Activated B cell treated with CpG ODN at 0.5 μM for 24 hours (primary cell): Measurements from ENCODE around the gene CTSH. TPM values are rescaled to one million over a fixed set of nuclear protein-coding genes. Genes with fewer than 3 reads are reported as not detected.

Source experiments
- ATAC-seq: fragments of 200-7000 bp; cut with Tn5 transposase; one replicate; pipeline ENCODE4 v1.10.0; 2021; ENCODE audit warnings: low read depth, mild to moderate bottlenecking, moderate library complexity
- CTCF ChIA-PET: fragments of 350-600 bp; sonication (Branson Sonifier 250); formaldehyde crosslinking; loops from one replicate; lab custom pipeline; 2021; ENCODE audit warnings: antibody characterized with exemption; lab: Charles Lee
- POLR2A ChIA-PET: fragments of 350-600 bp; sonication (Branson Sonifier 250); formaldehyde crosslinking; loops from one replicate; lab custom pipeline; 2021; ENCODE audit warnings: antibody characterized with exemption; lab: Charles Lee
- DNase-seq: peaks from one replicate; pipeline ENCODE4 v3.0.0; 2022
- H3K27ac Mint-ChIP-seq: one replicate; pipeline ENCODE4 v1.8.0; 2020; ENCODE audit warnings: mixed read lengths
- H3K27me3 Mint-ChIP-seq: one replicate; pipeline ENCODE4 v1.8.0; 2021; ENCODE audit warnings: mixed read lengths
- H3K36me3 Mint-ChIP-seq: one replicate; pipeline ENCODE4 v1.8.0; 2021; ENCODE audit warnings: low read depth, mixed read lengths
- H3K4me1 Mint-ChIP-seq: one replicate; pipeline ENCODE4 v1.8.0; 2021; ENCODE audit warnings: mixed read lengths
- H3K4me3 Mint-ChIP-seq: one replicate; pipeline ENCODE4 v1.8.0; 2020; ENCODE audit warnings: mild to moderate bottlenecking, mixed read lengths
- H3K9me3 Mint-ChIP-seq: one replicate; pipeline ENCODE4 v1.8.0; 2020; ENCODE audit warnings: mixed read lengths
- intact Hi-C: fragments of 100-400 bp; cut with micrococcal nuclease; formaldehyde crosslinking; loops from one replicate; pipeline ENCODE4 v1.15.1; 2024
- total RNA-seq: library from RNA; stranded (reverse); gene quantifications from 2 replicates; pipeline ENCODE4 v1.2.3, GENCODE V29; 2022
- TF ChIP-seq, protein P1 (sequence below): fragments of 200-600 bp; IDR thresholded peaks from one replicate; pipeline ENCODE4 v1.8.0; 2022; ENCODE audit warnings: antibody characterized with exemption, mild to moderate bottlenecking

Gene CTSH
- total RNA-seq, 1 donor from 2014 or later: 762 TPM

DNA sequence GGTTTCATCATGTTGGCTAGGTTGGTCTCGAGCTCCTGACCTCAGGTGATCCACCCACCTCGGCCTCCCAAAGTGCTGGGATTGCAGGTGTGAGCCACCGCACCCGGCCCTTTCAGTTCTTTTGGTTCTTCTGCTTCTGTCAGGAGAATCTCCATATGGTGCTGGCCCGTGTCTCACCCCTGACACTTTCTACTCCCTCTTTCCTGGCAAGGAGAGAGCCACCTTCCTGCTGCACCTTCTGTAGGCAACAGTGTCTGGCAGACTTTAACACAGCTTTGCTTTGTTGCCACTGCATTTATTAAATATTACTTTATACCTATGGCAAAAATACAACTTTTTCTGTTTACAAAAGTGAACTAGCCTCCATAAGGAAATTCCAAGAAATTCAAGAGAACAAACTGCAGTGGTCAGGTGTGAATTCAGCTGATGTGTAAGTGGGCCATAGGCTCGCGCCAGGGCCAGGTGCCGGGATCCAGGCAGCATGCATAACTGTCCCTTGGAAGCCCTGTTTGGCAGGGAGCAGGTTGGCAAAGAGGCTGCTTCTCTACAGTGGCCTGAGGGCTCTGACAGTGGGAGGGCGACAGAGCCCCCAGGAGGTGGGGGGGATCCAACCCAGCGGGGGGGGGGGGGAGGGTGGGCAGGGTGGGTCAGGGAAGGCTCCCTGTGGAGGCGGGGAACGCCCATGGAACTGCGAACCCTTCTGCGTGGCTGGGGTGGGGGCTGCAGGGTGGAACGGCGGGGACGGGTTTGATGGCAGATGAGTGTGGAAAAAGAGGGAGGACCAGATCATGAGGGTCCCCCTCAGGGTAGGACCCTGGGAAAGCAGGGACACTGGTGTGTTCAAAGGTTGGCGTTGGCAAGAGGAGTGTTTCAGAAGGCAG is 21.1 kb downstream of the CTSH start:
- Mint-ChIP-seq H3K36me3 (peaks cover 91% of the 10 kb centered on the region), H3K4me1 (peaks cover 14% of the 10 kb centered on the region), H3K9me3 (no peaks in the 10 kb centered on the region), H3K4me3 (no peak overlapping the region), H3K27ac (peak overlapping the region; percentile 61), H3K27me3 (no peaks in the 10 kb centered on the region)
- intact Hi-C loops: no loop called here
- TF ChIP-seq, protein P1, sequence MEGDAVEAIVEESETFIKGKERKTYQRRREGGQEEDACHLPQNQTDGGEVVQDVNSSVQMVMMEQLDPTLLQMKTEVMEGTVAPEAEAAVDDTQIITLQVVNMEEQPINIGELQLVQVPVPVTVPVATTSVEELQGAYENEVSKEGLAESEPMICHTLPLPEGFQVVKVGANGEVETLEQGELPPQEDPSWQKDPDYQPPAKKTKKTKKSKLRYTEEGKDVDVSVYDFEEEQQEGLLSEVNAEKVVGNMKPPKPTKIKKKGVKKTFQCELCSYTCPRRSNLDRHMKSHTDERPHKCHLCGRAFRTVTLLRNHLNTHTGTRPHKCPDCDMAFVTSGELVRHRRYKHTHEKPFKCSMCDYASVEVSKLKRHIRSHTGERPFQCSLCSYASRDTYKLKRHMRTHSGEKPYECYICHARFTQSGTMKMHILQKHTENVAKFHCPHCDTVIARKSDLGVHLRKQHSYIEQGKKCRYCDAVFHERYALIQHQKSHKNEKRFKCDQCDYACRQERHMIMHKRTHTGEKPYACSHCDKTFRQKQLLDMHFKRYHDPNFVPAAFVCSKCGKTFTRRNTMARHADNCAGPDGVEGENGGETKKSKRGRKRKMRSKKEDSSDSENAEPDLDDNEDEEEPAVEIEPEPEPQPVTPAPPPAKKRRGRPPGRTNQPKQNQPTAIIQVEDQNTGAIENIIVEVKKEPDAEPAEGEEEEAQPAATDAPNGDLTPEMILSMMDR: no peak
- CTCF ChIA-PET: interaction anchor here (0.9 to 2.8 kb wide), 3 partner anchors 83 to 102 kb away, joined by 4 to 17 read pairs (median 10); no protein-coding TSS in a partner anchor
- ATAC-seq (no peak), DNase-seq (no peak)
- POLR2A ChIA-PET: interaction anchor here (0.5 to 2.0 kb wide), 5 partner anchors 21 to 163 kb away, joined by 6 to 12 read pairs (median 7); partner anchors contain the start of genes CTSH and MORF4L1

DNA sequence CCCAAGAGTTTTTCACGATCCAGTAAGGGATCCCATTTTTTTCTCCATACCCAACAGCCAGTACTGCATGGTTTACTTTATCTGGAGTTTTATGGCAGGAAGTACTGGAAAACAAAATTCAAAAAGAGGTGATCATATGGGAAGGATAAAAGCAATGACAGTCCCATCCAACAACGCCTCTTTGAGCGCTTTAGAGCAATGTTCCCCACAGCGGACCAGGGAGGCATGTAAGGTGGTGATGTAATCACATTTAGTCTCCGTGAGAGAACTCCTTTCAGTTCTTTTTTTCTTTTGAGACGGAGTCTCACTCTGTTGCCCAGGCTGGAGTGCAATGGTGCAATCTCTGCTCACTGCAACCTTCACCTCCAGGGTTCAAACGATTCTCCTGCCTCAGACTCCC is 21.8 kb downstream of the CTSH start:
- H3K27ac Mint-ChIP-seq: peak overlapping the region; percentile 61
- ATAC-seq: peak; percentile 49
- POLR2A ChIA-PET: interaction anchor here (0.8 to 2.6 kb wide), 4 partner anchors 22 to 103 kb away, joined by 3 to 15 read pairs (median 9); partner anchors contain the start of gene CTSH

DNA sequence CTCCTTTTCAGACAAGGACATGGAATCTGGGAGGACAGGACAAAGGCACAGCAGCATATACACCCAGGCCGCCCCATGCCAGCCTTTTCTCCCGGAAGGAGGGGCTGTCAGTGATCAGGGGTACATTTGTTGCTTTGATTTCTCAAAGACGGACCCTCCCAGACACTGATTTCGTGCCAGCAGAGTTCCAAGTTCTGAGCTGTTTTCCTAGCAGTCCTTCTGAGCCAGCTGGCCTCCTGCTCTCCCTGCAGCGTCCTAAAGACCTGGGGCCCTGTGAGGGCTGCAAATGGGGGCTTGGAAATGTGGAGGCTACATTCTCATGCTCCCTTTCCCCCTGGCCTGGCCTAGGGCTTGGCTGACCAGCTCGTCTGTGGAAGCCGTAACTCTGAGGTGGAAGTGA is 22.3 kb downstream of the CTSH start:
- Mint-ChIP-seq H3K9me3 (no peaks in the 10 kb centered on the region), H3K4me3 (no peak overlapping the region), H3K27ac (peak overlapping the region; percentile 61), H3K4me1 (peaks cover 13% of the 10 kb centered on the region), H3K27me3 (no peaks in the 10 kb centered on the region), H3K36me3 (peaks cover 87% of the 10 kb centered on the region)
- no peak for DNase-seq
- ChIA-PET POLR2A (interaction anchor here (0.7 to 2.6 kb wide), 7 partner anchors 13 to 103 kb away, joined by 3 to 15 read pairs (median 4); no protein-coding TSS in a partner anchor), CTCF (interaction anchor here (1.5 to 2.8 kb wide), 4 partner anchors 12 to 103 kb away, joined by 4 to 17 read pairs (median 8); no protein-coding TSS in a partner anchor)
- intact Hi-C loops: no loop called here
- TF ChIP-seq, protein P1: no peak
- no peak for ATAC-seq

More for the DNA sequence above, 21.8 kb downstream of the CTSH start:
- CTCF ChIA-PET: interaction anchor here (2.0 to 2.8 kb wide), 3 partner anchors 56 to 103 kb away, joined by 5 to 17 read pairs (median 10); no protein-coding TSS in a partner anchor
- Mint-ChIP-seq H3K4me3 (no peak overlapping the region), H3K27me3 (no peaks in the 10 kb centered on the region), H3K9me3 (no peaks in the 10 kb centered on the region), H3K4me1 (peaks cover 13% of the 10 kb centered on the region), H3K36me3 (peaks cover 89% of the 10 kb centered on the region)
- no peak for DNase-seq
- intact Hi-C loops: no loop called here
- TF ChIP-seq, protein P1: no peak

DNA sequence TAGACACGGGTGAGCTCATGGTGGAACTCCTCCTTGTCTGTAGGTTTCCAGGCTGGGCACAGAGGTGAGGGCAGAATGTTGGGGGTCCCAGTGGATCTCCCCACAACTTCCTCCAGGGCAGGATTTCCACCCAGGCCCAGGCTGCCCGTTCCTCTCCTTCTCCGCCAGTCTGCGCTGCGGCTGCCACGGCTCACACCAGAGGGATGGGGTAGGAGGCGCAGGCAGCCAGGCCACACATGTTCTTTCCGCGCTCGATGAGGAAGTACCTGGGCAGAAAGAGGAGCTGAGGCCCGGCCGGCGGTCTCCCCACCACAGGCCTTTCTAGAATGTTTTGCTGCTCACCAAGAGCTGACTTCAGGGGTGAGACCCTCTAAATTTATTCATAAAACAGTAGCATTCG is 22.9 kb downstream of the CTSH start:
- ATAC-seq (no peak), DNase-seq (no peak)
- ChIA-PET POLR2A (interaction anchor here (0.7 to 2.6 kb wide), 9 partner anchors 9 to 104 kb away, joined by 3 to 15 read pairs (median 4); partner anchors contain the start of gene MORF4L1), CTCF (interaction anchor here (0.9 to 2.8 kb wide), 7 partner anchors 11 to 263 kb away, joined by 3 to 17 read pairs (median 5); no protein-coding TSS in a partner anchor)
- no peaks in the 10 kb centered on the region for H3K9me3 Mint-ChIP-seq
- intact Hi-C loops: no loop called here
- TF ChIP-seq, protein P1: no peak
- H3K4me1 Mint-ChIP-seq: peaks cover 13% of the 10 kb centered on the region
- H3K36me3 Mint-ChIP-seq: peaks cover 82% of the 10 kb centered on the region
- H3K27ac Mint-ChIP-seq: peak overlapping the region; percentile 53
- H3K27me3 Mint-ChIP-seq: no peaks in the 10 kb centered on the region
- no peak overlapping the region for H3K4me3 Mint-ChIP-seq
